DMS153 (cell line): ENCODE results near the gene SEH1L.
"Not testable (repeated sequence)": the region's sequence is repeated elsewhere in the genome, so short reads cannot be mapped to it uniquely, and the experiment has no call there.

ENCODE experiments used
- DNase-seq: peaks from one replicate; lab custom pipeline; 2025; lab: John Stamatoyannopoulos, UW

SEH1L gene

GRCh38 chr18:12947285-12948049 lies at the start of gene SEH1L:
Gene SEH1L, plus strand, starts transcription at chr18:12948011. Its CDS starts 111 bp downstream, at chr18:12948122.
- peak; percentile 68 for DNase-seq

GRCh38 chr18:12901208-12901607 lies 46.6 kb upstream of the SEH1L start:
- DNase-seq = not testable (repeated sequence)

GRCh38 chr18:12904012-12904516 lies 43.7 kb upstream of the SEH1L start:
- no peak for DNase-seq

GRCh38 chr18:12906119-12906518 lies 41.7 kb upstream of the SEH1L start:
- DNase-seq = no peak

- DNase-seq = no peak
Observed at GRCh38 chr18:12906773-12907172, 41.0 kb upstream of the SEH1L start.

GRCh38 chr18:12907258-12907925 lies 40.4 kb upstream of the SEH1L start:
- no peak for DNase-seq

- DNase-seq = no peak
Observed at GRCh38 chr18:12908706-12909105, 39.1 kb upstream of the SEH1L start.

GRCh38 chr18:12911025-12911928 lies 36.5 kb upstream of the SEH1L start:
- no peak for DNase-seq

GRCh38 chr18:12911929-12912703 lies 35.7 kb upstream of the SEH1L start:
- no peak for DNase-seq

GRCh38 chr18:12921178-12921577 lies 26.6 kb upstream of the SEH1L start:
- DNase-seq = no peak

GRCh38 chr18:12922266-12922665 lies 25.5 kb upstream of the SEH1L start:
- DNase-seq = no peak

- no peak for DNase-seq
Observed at GRCh38 chr18:12924616-12925015, 23.2 kb upstream of the SEH1L start.

GRCh38 chr18:12928206-12928605 lies 19.6 kb upstream of the SEH1L start:
- DNase-seq = no peak

- no peak for DNase-seq
Observed at GRCh38 chr18:12928641-12929040, 19.2 kb upstream of the SEH1L start.

- DNase-seq = no peak
Observed at GRCh38 chr18:12929477-12930083, 18.2 kb upstream of the SEH1L start.

- no peak for DNase-seq
Observed at GRCh38 chr18:12930376-12930775, 17.4 kb upstream of the SEH1L start.

- DNase-seq = no peak
Observed at GRCh38 chr18:12930908-12931307, 16.9 kb upstream of the SEH1L start.

- no peak for DNase-seq
Observed at GRCh38 chr18:12933327-12933726, 14.5 kb upstream of the SEH1L start.

- peak; percentile 17 for DNase-seq
Observed at GRCh38 chr18:12934454-12935071, 13.2 kb upstream of the SEH1L start.

- DNase-seq = no peak
Observed at GRCh38 chr18:12939162-12939561, 8.6 kb upstream of the SEH1L start.

- no peak for DNase-seq
Observed at GRCh38 chr18:12943215-12943614, 4.6 kb upstream of the SEH1L start.
